ENCODE measurements around the gene IFT81.
"Not testable (repeated sequence)": the region's sequence is repeated elsewhere in the genome, so short reads cannot be mapped to it uniquely, and the experiment has no call there.

IFT81 gene

DNA sequence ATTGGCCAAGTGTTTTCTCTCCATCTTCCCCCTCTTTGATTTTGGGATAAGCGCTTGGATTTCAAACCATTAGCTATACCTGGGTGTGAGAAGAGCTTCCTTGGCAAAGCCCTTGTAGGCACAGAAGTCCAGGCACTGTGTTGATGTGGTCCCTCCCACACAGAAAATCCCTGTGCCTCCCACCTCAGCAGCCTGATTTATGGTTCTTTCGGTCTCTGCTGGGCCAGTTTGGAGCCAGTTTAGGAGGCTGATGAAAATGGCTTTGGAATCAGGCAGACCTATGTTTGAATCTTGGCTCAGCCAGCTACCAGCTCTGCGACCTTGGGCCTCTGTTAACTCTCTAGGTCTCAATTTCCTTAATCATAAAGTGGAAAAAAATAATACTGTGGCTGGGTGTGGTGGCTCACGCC lies 9.6 kb upstream of the IFT81 start:
- Histone ChIP-seq H3K36me3 (ENCODE audit: insufficient read depth, low read length) (no peaks in the 10 kb centered on the region), H3K27me3 (ENCODE audit: insufficient read depth, low read length) (no peaks in the 10 kb centered on the region), H3K4me1 (ENCODE audit: insufficient read depth, low read length) (peaks cover under 1% of the 10 kb centered on the region), H2AFZ (ENCODE audit: low read depth, low read length) (no peak overlapping the region), H3K4me3 (ENCODE audit: low read length) (no peak overlapping the region), H3K9me3 (ENCODE audit: low read length) (peaks cover 3% of the 10 kb centered on the region)

- Histone ChIP-seq H3K36me3 (ENCODE audit: insufficient read depth, low read length) (no peaks in the 10 kb centered on the region), H3K9me3 (ENCODE audit: low read length) (peaks cover 3% of the 10 kb centered on the region), H3K4me1 (ENCODE audit: insufficient read depth, low read length) (no peaks in the 10 kb centered on the region), H3K27me3 (ENCODE audit: insufficient read depth, low read length) (no peaks in the 10 kb centered on the region), H2AFZ (ENCODE audit: low read depth, low read length) (no peak overlapping the region), H3K4me3 (ENCODE audit: low read length) (no peak overlapping the region)
Measured at GRCh38 chr12:110115675-110116074, 8.5 kb upstream of the IFT81 start.

- no peaks in the 10 kb centered on the region for H3K27me3 ChIP-seq (ENCODE audit: insufficient read depth, low read length)
- H2AFZ ChIP-seq (ENCODE audit: low read depth, low read length) = no peak overlapping the region
- no peaks in the 10 kb centered on the region for H3K36me3 ChIP-seq (ENCODE audit: insufficient read depth, low read length)
- H3K9me3 ChIP-seq (ENCODE audit: low read length) = peaks cover 3% of the 10 kb centered on the region
- no peaks in the 10 kb centered on the region for H3K4me1 ChIP-seq (ENCODE audit: insufficient read depth, low read length)
- H3K4me3 ChIP-seq (ENCODE audit: low read length) = no peak overlapping the region
Measured at GRCh38 chr12:110116623-110117022, 7.5 kb upstream of the IFT81 start.

DNA sequence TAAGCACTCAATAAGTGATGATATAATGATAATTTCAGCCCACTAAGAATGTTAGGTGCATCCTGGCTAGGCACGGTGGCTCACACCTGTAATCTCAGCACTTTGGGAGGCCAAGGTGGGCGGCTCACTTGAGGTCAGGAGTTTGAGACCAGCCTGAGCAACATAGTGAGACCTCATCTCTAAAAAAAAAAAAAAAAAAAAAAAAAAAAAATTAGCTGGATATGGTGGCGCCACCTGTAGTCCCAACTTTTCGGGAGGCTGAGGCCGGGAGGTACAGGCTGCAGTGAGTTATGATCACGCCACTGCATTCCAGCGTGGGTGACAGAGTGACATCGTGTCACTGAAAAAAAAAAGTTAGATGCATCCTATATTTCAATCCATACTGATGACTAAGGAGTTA lies 6.9 kb upstream of the IFT81 start:
- H3K4me1 ChIP-seq (ENCODE audit: insufficient read depth, low read length); H3K4me3 ChIP-seq (ENCODE audit: low read length); H3K36me3 ChIP-seq (ENCODE audit: insufficient read depth, low read length); H3K9me3 ChIP-seq (ENCODE audit: low read length); H3K27me3 ChIP-seq (ENCODE audit: insufficient read depth, low read length); H2AFZ ChIP-seq (ENCODE audit: low read depth, low read length): not testable (repeated sequence)

GRCh38 chr12:110117956-110118685 lies 6.0 kb upstream of the IFT81 start:
- Histone ChIP-seq H3K4me1 (ENCODE audit: insufficient read depth, low read length) (no peaks in the 10 kb centered on the region), H3K9me3 (ENCODE audit: low read length) (no peaks in the 10 kb centered on the region), H3K4me3 (ENCODE audit: low read length) (no peak overlapping the region), H2AFZ (ENCODE audit: low read depth, low read length) (no peak overlapping the region), H3K27me3 (ENCODE audit: insufficient read depth, low read length) (peaks cover 8% of the 10 kb centered on the region), H3K36me3 (ENCODE audit: insufficient read depth, low read length) (no peaks in the 10 kb centered on the region)

- Histone ChIP-seq H3K4me3 (ENCODE audit: low read length) (no peak overlapping the region), H3K9me3 (ENCODE audit: low read length) (no peaks in the 10 kb centered on the region), H3K36me3 (ENCODE audit: insufficient read depth, low read length) (peaks cover 4% of the 10 kb centered on the region), H3K27me3 (ENCODE audit: insufficient read depth, low read length) (peaks cover 9% of the 10 kb centered on the region), H3K4me1 (ENCODE audit: insufficient read depth, low read length) (peaks cover 9% of the 10 kb centered on the region), H2AFZ (ENCODE audit: low read depth, low read length) (no peak overlapping the region)
Measured at GRCh38 chr12:110122929-110123328, 1.2 kb upstream of the IFT81 start.

DNA sequence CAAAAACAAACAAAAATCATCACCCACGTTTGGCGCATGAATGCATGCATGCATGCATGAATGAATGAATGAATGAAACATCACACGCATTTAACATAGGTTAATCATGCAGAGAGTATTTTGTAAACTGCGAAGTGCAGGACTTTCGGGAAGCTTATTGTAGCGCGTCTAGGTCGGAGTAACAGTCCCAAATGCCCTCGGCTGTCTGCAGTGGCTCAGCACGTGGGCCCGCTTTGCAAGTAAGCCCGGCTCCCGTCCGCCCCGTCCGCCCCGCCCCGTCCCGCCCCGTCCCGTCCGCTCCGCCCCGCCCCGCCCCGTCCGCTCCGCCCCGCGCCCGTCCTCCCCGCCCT lies 263 bp upstream of the IFT81 start:
- Histone ChIP-seq H3K9me3 (ENCODE audit: low read length) (no peaks in the 10 kb centered on the region), H3K4me3 (ENCODE audit: low read length) (peak overlapping the region; percentile 27), H3K4me1 (ENCODE audit: insufficient read depth, low read length) (peaks cover 9% of the 10 kb centered on the region), H3K36me3 (ENCODE audit: insufficient read depth, low read length) (peaks cover 14% of the 10 kb centered on the region), H2AFZ (ENCODE audit: low read depth, low read length) (no peak overlapping the region), H3K27me3 (ENCODE audit: insufficient read depth, low read length) (peaks cover 9% of the 10 kb centered on the region)

GRCh38 chr12:110126557-110126956 lies 2.4 kb downstream of the IFT81 start:
- H3K27me3 ChIP-seq (ENCODE audit: insufficient read depth, low read length) = peaks cover 9% of the 10 kb centered on the region
- H3K4me1 ChIP-seq (ENCODE audit: insufficient read depth, low read length) = peaks cover 9% of the 10 kb centered on the region
- peaks cover 31% of the 10 kb centered on the region for H3K36me3 ChIP-seq (ENCODE audit: insufficient read depth, low read length)
- no peaks in the 10 kb centered on the region for H3K9me3 ChIP-seq (ENCODE audit: low read length)
- H2AFZ ChIP-seq (ENCODE audit: low read depth, low read length) = no peak overlapping the region
- no peak overlapping the region for H3K4me3 ChIP-seq (ENCODE audit: low read length)

DNA sequence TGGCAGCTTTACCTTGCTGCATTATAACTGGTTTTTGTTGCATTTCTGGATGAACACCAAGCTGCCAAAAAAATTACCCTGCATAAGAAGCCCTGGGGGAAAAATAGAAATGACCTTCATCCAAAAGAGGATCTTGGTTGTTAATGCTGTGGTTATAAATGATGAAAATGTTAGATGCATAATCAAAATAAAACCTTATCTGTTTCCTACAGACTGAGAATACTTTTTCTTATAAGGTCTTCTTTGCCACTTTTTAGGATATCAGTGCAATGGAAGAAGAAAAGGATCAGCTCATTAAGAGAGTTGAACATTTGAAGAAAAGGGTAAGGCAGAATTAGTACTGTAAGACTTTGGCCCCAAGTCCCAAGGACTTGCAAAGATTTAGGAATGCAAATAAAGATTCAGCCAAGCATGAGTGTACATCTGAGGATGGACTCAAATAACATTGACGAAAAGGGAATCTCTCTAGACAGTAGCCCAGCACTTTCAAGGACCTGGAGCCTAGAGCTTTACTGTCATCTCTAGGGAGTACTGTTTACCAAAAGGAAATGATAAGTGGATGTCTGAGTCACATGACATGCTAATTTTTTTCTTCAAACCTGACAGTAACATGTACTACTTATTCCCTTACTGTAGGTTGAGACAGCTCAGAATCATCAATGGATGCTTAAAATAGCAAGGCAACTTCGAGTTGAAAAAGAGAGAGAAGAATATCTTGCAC lies 10.7 kb downstream of the IFT81 start:
- Histone ChIP-seq H3K4me3 (ENCODE audit: low read length) (no peak overlapping the region), H3K9me3 (ENCODE audit: low read length) (no peaks in the 10 kb centered on the region), H3K4me1 (ENCODE audit: insufficient read depth, low read length) (no peaks in the 10 kb centered on the region), H2AFZ (ENCODE audit: low read depth, low read length) (no peak overlapping the region), H3K27me3 (ENCODE audit: insufficient read depth, low read length) (no peaks in the 10 kb centered on the region), H3K36me3 (ENCODE audit: insufficient read depth, low read length) (peaks cover 77% of the 10 kb centered on the region)

DNA sequence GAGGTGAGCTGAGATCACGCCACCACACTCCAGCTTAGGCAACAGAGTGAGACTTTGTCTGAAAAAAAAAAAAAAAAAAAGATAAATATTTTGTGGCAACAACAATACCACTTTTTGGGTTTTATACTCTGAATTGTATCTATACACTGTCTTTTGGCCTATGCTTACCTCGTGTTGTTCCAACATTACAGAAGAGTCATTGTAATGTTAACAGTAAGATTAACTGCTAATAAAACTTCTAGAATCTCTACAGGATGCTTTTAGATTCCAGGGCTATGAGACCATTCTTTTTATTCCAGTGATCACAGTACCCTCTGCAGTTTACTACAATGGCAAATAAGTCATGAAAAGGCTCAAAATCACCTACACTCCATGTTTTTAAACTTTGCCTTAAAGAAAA lies 11.6 kb downstream of the IFT81 start:
- H3K36me3 ChIP-seq (ENCODE audit: insufficient read depth, low read length) = peaks cover 79% of the 10 kb centered on the region
- H3K4me3 ChIP-seq (ENCODE audit: low read length) = no peak overlapping the region
- no peaks in the 10 kb centered on the region for H3K27me3 ChIP-seq (ENCODE audit: insufficient read depth, low read length)

DNA sequence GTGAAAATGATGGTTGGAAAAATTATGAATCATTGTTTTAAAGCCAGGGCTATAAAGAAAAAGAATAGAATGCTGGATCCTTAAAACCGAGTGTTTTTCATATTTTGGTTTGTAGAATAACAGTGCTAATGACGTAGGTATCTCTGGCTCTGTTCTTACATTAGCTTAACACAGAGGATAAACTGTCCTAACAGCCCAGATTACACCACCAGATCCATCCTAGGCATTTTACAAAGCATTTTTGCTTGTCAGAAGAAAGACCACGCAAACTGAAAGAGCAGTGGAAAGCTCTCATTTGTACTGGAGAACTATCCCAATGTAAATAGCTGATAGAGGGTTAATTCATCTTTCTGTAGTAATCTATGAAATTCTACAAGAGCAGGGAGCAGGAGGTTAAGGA lies 13.6 kb downstream of the IFT81 start:
- no peak overlapping the region for H3K4me3 ChIP-seq (ENCODE audit: low read length)
- peaks cover 69% of the 10 kb centered on the region for H3K36me3 ChIP-seq (ENCODE audit: insufficient read depth, low read length)
- H2AFZ ChIP-seq (ENCODE audit: low read depth, low read length) = no peak overlapping the region
- H3K4me1 ChIP-seq (ENCODE audit: insufficient read depth, low read length) = no peaks in the 10 kb centered on the region
- no peaks in the 10 kb centered on the region for H3K9me3 ChIP-seq (ENCODE audit: low read length)
- no peaks in the 10 kb centered on the region for H3K27me3 ChIP-seq (ENCODE audit: insufficient read depth, low read length)

More for the DNA sequence above, 11.6 kb downstream of the IFT81 start:
- H2AFZ ChIP-seq (ENCODE audit: low read depth, low read length) = no peak overlapping the region
- no peaks in the 10 kb centered on the region for H3K9me3 ChIP-seq (ENCODE audit: low read length)
- no peaks in the 10 kb centered on the region for H3K4me1 ChIP-seq (ENCODE audit: insufficient read depth, low read length)

DNA sequence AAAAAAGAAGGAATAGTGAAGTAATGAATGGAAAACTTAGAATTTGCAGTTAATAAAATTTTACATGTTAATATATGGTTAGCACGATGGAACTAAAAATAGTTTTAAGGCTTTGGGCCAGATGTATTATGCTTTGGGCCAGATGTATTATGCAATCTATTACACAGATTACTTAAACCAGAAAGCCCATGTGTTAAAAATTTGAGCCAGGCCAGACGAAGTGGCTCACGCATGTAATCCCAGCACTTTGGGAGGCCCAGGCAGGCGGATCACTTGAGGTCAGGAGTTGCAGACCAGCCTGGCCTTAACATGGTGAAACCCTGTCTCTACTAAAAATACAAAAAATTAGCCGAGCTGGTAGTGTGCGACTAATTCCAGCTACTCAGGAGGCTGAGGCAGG lies 17.2 kb downstream of the IFT81 start:
- Histone ChIP-seq H3K36me3 (ENCODE audit: insufficient read depth, low read length) (peaks cover 57% of the 10 kb centered on the region), H3K4me1 (ENCODE audit: insufficient read depth, low read length) (no peaks in the 10 kb centered on the region), H3K4me3 (ENCODE audit: low read length) (no peak overlapping the region), H3K27me3 (ENCODE audit: insufficient read depth, low read length) (no peaks in the 10 kb centered on the region), H3K9me3 (ENCODE audit: low read length) (no peaks in the 10 kb centered on the region), H2AFZ (ENCODE audit: low read depth, low read length) (no peak overlapping the region)

DNA sequence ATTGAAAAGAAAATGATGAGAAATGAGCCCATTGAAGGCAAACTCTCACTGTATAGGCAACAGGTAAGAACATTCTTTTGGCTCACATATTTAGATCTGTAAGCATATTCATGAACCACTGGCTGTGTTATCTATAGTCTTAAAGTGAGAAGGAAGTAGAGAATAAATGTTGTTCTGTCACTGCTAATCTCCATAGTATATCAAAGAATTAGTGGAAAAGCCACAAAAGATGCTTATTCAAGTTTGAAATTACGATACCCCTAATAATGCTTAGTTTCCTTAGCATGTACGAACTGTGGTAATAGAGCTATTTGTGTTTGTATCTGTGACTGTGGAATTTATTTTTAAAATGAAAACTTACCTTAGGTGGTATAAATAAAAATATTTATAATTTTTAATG lies 22.8 kb downstream of the IFT81 start:
- peaks cover 75% of the 10 kb centered on the region for H3K36me3 ChIP-seq (ENCODE audit: insufficient read depth, low read length)
- H3K4me1 ChIP-seq (ENCODE audit: insufficient read depth, low read length) = no peaks in the 10 kb centered on the region
- H3K27me3 ChIP-seq (ENCODE audit: insufficient read depth, low read length) = no peaks in the 10 kb centered on the region
- no peak overlapping the region for H2AFZ ChIP-seq (ENCODE audit: low read depth, low read length)
- no peak overlapping the region for H3K4me3 ChIP-seq (ENCODE audit: low read length)
- peaks cover 12% of the 10 kb centered on the region for H3K9me3 ChIP-seq (ENCODE audit: low read length)

Measured in neuron (in vitro differentiated cells).